ENCODE results near the gene ANKRA2. TPM values are rescaled to one million over a fixed set of nuclear protein-coding genes. Genes with fewer than 3 reads are reported as not detected.

ANKRA2 gene
- total RNA-seq, result 14.5 and 19.9 TPM in 2 replicates

- H3K4me3 ChIP-seq (ENCODE audit: low read depth, low read length), result peak within 1 kb of the TSS; percentile 94
- TF ChIP-seq CTCF (IDR thresholded peaks at IDR 0.05; ENCODE audit: insufficient read depth, low read depth, low read length), result no peak
Measured at GRCh38 chr5:73565139-73565968, at the start of gene ANKRA2, which contains the start of gene UTP15. Gene ANKRA2 (minus strand): TSS chr5:73565639. CDS start chr5:73562881, 2,758 bp downstream. Gene UTP15 (plus strand): TSS chr5:73565743. CDS start chr5:73567345, 1,602 bp downstream.

GRCh38 chr5:73615085-73615484, 49.6 kb upstream of the ANKRA2 start:
- no peak overlapping the region for H3K4me3 ChIP-seq (ENCODE audit: low read depth, low read length)
- no peak for DNase-seq (ENCODE audit: low read depth)
- TF ChIP-seq CTCF (IDR thresholded peaks at IDR 0.05; ENCODE audit: insufficient read depth, low read depth, low read length), result no peak

More at GRCh38 chr5:73565139-73565968, at the start of gene ANKRA2, which contains the start of gene UTP15:
- peak; percentile 99 for DNase-seq (ENCODE audit: low read depth)

GRCh38 chr5:73612799-73613198, 47.4 kb upstream of the ANKRA2 start:
- no peak for DNase-seq (ENCODE audit: low read depth)
- H3K4me3 ChIP-seq (ENCODE audit: low read depth, low read length), result no peak overlapping the region
- TF ChIP-seq CTCF (IDR thresholded peaks at IDR 0.05; ENCODE audit: insufficient read depth, low read depth, low read length), result no peak

- TF ChIP-seq CTCF (IDR thresholded peaks at IDR 0.05; ENCODE audit: insufficient read depth, low read depth, low read length), result no peak
- no peak overlapping the region for H3K4me3 ChIP-seq (ENCODE audit: low read depth, low read length)
- no peak for DNase-seq (ENCODE audit: low read depth)
Measured at GRCh38 chr5:73607228-73607627, 41.8 kb upstream of the ANKRA2 start.

- no peak for DNase-seq (ENCODE audit: low read depth)
- TF ChIP-seq CTCF (IDR thresholded peaks at IDR 0.05; ENCODE audit: insufficient read depth, low read depth, low read length), result no peak
- no peak overlapping the region for H3K4me3 ChIP-seq (ENCODE audit: low read depth, low read length)
Measured at GRCh38 chr5:73606206-73606753, 40.8 kb upstream of the ANKRA2 start.

GRCh38 chr5:73605223-73606087, 40.0 kb upstream of the ANKRA2 start:
- TF ChIP-seq CTCF (IDR thresholded peaks at IDR 0.05; ENCODE audit: insufficient read depth, low read depth, low read length), result no peak
- H3K4me3 ChIP-seq (ENCODE audit: low read depth, low read length), result no peak overlapping the region
- DNase-seq (ENCODE audit: low read depth), result peak; percentile 51

Measured in fibroblast of villous mesenchyme (primary cell).